AG04449 (cell line): Measurements from ENCODE around the gene MSN.

Experiments used
- CTCF ChIA-PET: fragments of 350-600 bp; formaldehyde crosslinking; extraction: SDS; loops from one replicate; lab custom pipeline; 2021; ENCODE audit warnings: antibody characterized with exemption; lab: Yijun Ruan, JAX
- POLR2A ChIA-PET: fragments of 400-600, 350-600 bp; formaldehyde crosslinking; extraction: SDS; loops from one replicate; lab custom pipeline; 2020; ENCODE audit warnings: antibody characterized with exemption, inconsistent platforms; lab: Yijun Ruan, JAX
- DNase-seq: peaks from one replicate; pipeline ENCODE4 v3.0.0-alpha.2; 2010; ENCODE audit warnings: low read depth, low spot score
- H3K4me3 ChIP-seq: 2 replicates; pipeline ENCODE4 v1.5.1; 2011; ENCODE audit warnings: low read depth, mild to moderate bottlenecking, control low read depth, low read length
- TF ChIP-seq, protein P1 (sequence below): IDR thresholded peaks from one replicate; pipeline ENCODE4 v1.5.1; 2011; ENCODE audit warnings: mild to moderate bottlenecking, moderate library complexity, low read length, control low read depth, inconsistent platforms; ENCODE audit not compliant: insufficient read depth; ENCODE audit errors: missing control alignments

The MSN gene

DNA sequence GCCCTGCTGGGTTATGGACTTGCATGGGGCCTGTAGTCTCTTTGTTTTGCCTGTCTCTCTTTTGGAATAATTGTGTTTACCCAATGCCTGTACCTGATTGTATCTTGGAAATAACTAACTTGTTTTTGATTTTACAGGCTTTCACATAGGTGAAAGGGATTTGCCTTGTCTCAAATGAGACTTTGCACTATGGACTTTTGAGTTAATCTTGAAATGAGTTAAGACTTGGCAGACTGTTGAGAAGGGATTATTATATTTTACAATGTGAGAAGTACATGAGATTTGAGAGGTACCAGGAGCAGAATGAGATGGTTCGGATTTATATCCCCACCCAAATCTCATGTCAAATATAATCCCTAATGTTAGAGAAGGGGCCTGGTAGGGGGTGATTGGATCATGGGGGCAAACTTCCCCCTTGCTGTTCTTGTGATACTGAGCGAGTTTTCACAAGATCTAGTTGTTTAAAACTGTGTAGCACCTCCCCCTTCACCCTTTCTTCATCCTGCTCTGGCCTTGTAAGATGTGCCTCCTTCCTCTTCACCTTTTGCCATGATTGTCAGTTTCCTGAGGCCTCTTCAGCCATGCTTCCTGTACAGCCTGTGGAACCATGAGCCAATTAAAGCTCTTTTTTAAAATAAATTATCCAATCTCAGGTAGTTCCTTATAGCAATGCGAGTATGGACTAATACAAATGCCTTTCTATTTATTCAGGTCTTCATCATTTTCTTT, 102.3 kb downstream of the MSN start:
- ChIA-PET POLR2A (no interaction called here), CTCF (no interaction called here)
- no peak for DNase-seq
- TF ChIP-seq, protein P1, sequence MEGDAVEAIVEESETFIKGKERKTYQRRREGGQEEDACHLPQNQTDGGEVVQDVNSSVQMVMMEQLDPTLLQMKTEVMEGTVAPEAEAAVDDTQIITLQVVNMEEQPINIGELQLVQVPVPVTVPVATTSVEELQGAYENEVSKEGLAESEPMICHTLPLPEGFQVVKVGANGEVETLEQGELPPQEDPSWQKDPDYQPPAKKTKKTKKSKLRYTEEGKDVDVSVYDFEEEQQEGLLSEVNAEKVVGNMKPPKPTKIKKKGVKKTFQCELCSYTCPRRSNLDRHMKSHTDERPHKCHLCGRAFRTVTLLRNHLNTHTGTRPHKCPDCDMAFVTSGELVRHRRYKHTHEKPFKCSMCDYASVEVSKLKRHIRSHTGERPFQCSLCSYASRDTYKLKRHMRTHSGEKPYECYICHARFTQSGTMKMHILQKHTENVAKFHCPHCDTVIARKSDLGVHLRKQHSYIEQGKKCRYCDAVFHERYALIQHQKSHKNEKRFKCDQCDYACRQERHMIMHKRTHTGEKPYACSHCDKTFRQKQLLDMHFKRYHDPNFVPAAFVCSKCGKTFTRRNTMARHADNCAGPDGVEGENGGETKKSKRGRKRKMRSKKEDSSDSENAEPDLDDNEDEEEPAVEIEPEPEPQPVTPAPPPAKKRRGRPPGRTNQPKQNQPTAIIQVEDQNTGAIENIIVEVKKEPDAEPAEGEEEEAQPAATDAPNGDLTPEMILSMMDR: no peak
- H3K4me3 ChIP-seq: no peak overlapping the region

DNA sequence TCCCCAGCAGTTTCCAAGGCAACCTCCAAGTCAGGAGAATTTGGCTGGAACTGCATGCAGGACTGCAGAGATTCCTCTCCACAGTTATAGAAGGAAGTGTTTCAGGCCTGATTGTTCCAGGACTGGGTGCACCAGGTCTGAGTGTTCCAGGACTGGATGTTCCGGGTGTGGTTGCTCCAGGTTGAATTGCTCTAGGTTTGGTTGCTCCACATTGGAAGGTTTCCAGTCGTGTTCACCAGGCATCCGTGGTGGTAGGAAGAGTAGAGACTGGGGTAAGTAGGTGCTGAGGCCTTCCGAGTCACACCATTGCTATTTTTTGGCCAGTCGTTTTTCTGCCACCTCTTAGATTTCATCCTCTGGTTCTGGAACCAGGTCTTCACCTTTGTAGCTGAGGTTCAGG, 105.4 kb downstream of the MSN start:
- ChIA-PET CTCF (no interaction called here), POLR2A (no interaction called here)
- no peak for DNase-seq
- H3K4me3 ChIP-seq: no peak overlapping the region
- TF ChIP-seq, protein P1: no peak

DNA sequence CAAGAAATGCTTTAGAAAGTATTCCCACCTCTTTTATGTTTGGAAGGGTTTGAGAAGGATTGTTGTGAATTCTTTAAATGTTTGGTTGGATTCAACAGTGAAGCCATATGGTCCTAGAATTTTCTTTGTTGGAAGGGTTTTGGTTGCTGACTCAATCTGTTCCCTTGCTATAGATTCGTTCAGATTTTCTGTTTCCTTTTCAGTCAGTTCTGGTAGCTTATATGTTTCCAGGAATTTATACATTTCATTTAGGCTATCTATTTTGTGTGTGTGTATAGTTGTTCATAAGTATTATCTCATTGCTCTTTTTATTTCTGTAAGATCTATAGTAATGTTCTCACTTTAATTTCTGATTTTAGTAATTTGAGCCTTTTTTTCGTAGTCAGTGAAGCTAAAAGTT, 114.4 kb downstream of the MSN start:
- no peak for DNase-seq
- CTCF ChIA-PET: no interaction called here
- POLR2A ChIA-PET: no interaction called here
- H3K4me3 ChIP-seq: no peak overlapping the region
- TF ChIP-seq, protein P1: no peak

DNA sequence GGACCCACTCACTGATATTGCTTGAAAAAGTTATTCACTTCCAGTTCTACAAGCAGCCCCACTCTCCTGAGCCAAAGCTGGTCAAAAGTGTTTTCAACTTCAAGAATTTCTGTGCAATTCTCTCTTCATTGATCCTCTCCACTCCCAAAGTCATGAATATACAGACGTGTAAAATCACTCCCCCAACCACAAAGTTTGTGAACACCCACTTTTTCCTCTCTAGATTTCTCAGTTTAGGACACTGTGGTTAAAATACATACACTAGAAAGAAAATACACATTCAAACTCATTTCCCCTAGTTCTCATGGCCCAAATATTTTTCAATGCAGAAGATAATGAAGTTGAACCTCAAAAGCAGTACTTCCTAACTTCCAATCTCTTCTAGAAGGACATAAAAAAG, 116.3 kb downstream of the MSN start:
- ChIA-PET POLR2A (no interaction called here), CTCF (no interaction called here)
- no peak for DNase-seq
- TF ChIP-seq, protein P1: no peak
- no peak overlapping the region for H3K4me3 ChIP-seq
